Measurements from ENCODE around the gene FAM163B. TPM values are rescaled to one million over a fixed set of nuclear protein-coding genes. Genes with fewer than 3 reads are reported as not detected.

The FAM163B gene
- total RNA-seq, 1 donor from 2014 or later: not detected

DNA sequence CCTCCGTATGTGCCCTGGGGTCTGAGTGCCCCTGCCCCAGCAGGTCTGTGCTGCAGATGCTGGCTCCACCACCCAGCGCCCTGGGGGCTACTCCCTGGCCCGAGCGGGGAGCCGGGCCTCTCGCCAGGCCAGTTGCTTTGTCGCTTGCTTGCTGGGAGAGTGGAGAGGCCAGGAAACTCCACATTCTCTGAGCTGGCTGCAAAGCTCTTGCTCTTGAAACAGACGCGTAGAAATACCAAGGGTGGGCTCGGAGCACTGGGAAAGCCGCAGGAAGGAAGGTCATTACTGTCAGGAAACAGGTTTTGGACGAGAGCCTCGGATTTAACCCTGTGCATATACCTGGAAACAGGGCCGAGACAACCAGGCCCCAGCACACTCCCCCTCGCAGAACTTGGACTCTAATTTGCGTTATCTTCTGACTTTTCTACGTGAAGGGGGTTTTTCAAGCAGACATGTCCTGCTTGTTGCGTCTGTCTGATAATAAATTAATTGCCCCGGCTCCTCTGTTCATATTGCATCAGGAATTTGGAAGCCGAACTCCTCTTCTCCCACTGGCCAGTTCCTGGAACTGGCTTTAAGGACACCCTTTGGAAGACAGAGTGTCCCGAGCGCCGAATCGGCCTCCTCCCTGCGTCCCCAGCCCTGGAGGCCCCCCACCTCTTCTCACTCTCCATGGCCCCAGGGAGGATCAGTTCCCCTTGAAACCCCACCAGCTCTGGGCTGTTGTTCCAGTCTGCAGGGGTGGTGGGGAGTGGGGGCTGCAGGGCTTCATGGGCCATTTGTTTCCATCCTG lies 63.5 kb downstream of the FAM163B start:
- Mint-ChIP-seq H3K4me1 (ENCODE audit: unreplicated experiment) (no peaks in the 10 kb centered on the region), H3K27me3 (ENCODE audit: unreplicated experiment) (peaks cover 15% of the 10 kb centered on the region), H3K4me3 (ENCODE audit: unreplicated experiment) (no peak overlapping the region), H3K36me3 (ENCODE audit: unreplicated experiment) (no peaks in the 10 kb centered on the region), H3K27ac (ENCODE audit: unreplicated experiment) (no peak overlapping the region), H3K9me3 (ENCODE audit: unreplicated experiment) (no peaks in the 10 kb centered on the region)
- no peak for DNase-seq (ENCODE audit: extremely low spot score, unreplicated experiment)
- TF ChIP-seq, protein P1, sequence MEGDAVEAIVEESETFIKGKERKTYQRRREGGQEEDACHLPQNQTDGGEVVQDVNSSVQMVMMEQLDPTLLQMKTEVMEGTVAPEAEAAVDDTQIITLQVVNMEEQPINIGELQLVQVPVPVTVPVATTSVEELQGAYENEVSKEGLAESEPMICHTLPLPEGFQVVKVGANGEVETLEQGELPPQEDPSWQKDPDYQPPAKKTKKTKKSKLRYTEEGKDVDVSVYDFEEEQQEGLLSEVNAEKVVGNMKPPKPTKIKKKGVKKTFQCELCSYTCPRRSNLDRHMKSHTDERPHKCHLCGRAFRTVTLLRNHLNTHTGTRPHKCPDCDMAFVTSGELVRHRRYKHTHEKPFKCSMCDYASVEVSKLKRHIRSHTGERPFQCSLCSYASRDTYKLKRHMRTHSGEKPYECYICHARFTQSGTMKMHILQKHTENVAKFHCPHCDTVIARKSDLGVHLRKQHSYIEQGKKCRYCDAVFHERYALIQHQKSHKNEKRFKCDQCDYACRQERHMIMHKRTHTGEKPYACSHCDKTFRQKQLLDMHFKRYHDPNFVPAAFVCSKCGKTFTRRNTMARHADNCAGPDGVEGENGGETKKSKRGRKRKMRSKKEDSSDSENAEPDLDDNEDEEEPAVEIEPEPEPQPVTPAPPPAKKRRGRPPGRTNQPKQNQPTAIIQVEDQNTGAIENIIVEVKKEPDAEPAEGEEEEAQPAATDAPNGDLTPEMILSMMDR (IDR thresholded peaks at IDR 0.05): no peak

- Mint-ChIP-seq H3K9me3 (ENCODE audit: unreplicated experiment) (no peaks in the 10 kb centered on the region), H3K36me3 (ENCODE audit: unreplicated experiment) (no peaks in the 10 kb centered on the region), H3K4me1 (ENCODE audit: unreplicated experiment) (peaks cover 1% of the 10 kb centered on the region), H3K27me3 (ENCODE audit: unreplicated experiment) (peaks cover 25% of the 10 kb centered on the region), H3K27ac (ENCODE audit: unreplicated experiment) (no peak overlapping the region), H3K4me3 (ENCODE audit: unreplicated experiment) (no peak overlapping the region)
- DNase-seq (ENCODE audit: extremely low spot score, unreplicated experiment): no peak
- TF ChIP-seq, protein P1 (IDR thresholded peaks at IDR 0.05): no peak
Observed at GRCh38 chr9:133543772-133544467, 65.3 kb downstream of the FAM163B start.

GRCh38 chr9:133542002-133542401 lies 67.2 kb downstream of the FAM163B start:
- H3K4me1 Mint-ChIP-seq (ENCODE audit: unreplicated experiment): peaks cover 1% of the 10 kb centered on the region
- no peak overlapping the region for H3K4me3 Mint-ChIP-seq (ENCODE audit: unreplicated experiment)
- H3K36me3 Mint-ChIP-seq (ENCODE audit: unreplicated experiment): no peaks in the 10 kb centered on the region
- H3K9me3 Mint-ChIP-seq (ENCODE audit: unreplicated experiment): no peaks in the 10 kb centered on the region
- H3K27ac Mint-ChIP-seq (ENCODE audit: unreplicated experiment): no peak overlapping the region
- DNase-seq (ENCODE audit: extremely low spot score, unreplicated experiment): no peak
- TF ChIP-seq, protein P1 (IDR thresholded peaks at IDR 0.05): no peak
- peaks cover 27% of the 10 kb centered on the region for H3K27me3 Mint-ChIP-seq (ENCODE audit: unreplicated experiment)

DNA sequence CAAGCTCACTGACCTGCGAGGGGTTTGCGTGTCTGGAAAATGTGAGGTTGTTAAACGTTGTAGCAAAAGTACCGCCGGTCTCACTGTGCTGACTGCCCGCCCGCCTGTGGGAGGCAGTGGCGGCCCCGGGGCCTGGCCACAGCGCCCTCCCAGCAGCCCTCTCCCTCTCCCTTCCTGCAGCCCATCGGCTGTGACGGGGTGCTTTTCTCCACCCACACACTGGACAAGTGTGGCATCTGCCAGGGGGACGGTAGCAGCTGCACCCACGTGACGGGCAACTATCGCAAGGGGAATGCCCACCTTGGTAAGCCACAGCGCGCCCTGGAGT lies 68.5 kb downstream of the FAM163B start:
- no peak for DNase-seq (ENCODE audit: extremely low spot score, unreplicated experiment)
- Mint-ChIP-seq H3K27me3 (ENCODE audit: unreplicated experiment) (peaks cover 27% of the 10 kb centered on the region), H3K4me1 (ENCODE audit: unreplicated experiment) (peaks cover 1% of the 10 kb centered on the region), H3K27ac (ENCODE audit: unreplicated experiment) (no peak overlapping the region), H3K4me3 (ENCODE audit: unreplicated experiment) (no peak overlapping the region), H3K9me3 (ENCODE audit: unreplicated experiment) (no peaks in the 10 kb centered on the region), H3K36me3 (ENCODE audit: unreplicated experiment) (no peaks in the 10 kb centered on the region)
- TF ChIP-seq, protein P1 (IDR thresholded peaks at IDR 0.05): no peak

DNA sequence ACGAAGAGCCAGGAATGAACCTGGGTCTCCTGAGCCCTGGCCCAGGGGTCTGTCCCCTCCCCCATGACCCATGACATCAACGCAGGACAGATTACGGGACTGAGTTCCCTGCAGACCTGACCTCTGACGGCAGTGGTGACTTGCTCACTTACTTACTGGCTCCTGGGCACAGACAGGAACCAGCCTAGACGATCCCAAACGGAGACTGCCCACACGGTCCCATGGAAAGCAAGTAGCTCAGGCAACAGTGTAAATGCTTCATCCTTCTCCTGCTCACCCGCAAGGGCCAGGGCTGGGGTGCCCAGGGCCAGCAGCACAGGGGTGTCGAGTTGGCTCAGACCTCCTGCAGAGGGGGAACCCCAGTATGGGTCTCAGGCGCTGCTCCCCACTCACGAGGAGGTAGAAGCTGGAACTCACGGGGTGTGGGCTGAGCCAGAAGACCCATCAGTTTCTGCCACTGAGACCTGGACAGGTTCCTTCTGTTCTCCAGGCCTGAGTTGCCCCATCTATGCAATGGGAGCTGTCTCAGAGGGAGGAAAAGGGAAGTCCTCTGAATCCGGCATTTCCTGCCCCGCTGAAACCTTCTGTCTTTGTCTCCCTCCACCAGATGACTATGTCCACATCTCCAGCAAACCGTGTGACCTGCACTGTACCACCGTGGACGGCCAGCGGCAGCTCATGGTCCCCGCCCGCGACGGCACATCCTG lies 69.0 kb downstream of the FAM163B start:
- TF ChIP-seq, protein P1 (IDR thresholded peaks at IDR 0.05): no peak
- no peak overlapping the region for H3K27ac Mint-ChIP-seq (ENCODE audit: unreplicated experiment)
- peaks cover 27% of the 10 kb centered on the region for H3K27me3 Mint-ChIP-seq (ENCODE audit: unreplicated experiment)
- H3K4me3 Mint-ChIP-seq (ENCODE audit: unreplicated experiment): no peak overlapping the region
- no peaks in the 10 kb centered on the region for H3K9me3 Mint-ChIP-seq (ENCODE audit: unreplicated experiment)
- H3K36me3 Mint-ChIP-seq (ENCODE audit: unreplicated experiment): no peaks in the 10 kb centered on the region
- peaks cover 1% of the 10 kb centered on the region for H3K4me1 Mint-ChIP-seq (ENCODE audit: unreplicated experiment)
- no peak for DNase-seq (ENCODE audit: extremely low spot score, unreplicated experiment)

Measured in osteocyte (in vitro differentiated cells).